Activated naive CD8-positive, alpha-beta T cell (primary cell): ENCODE measurements around the gene NLRC5.

Experiments
- H3K27ac Mint-ChIP-seq: one replicate; pipeline ENCODE4 v1.8.0; 2021; ENCODE audit warnings: mixed read lengths
- H3K27me3 Mint-ChIP-seq: one replicate; pipeline ENCODE4 v1.8.0; 2021; ENCODE audit warnings: mixed read lengths
- H3K36me3 Mint-ChIP-seq: one replicate; pipeline ENCODE4 v1.8.0; 2021; ENCODE audit warnings: mixed read lengths
- H3K4me1 Mint-ChIP-seq: one replicate; pipeline ENCODE4 v1.8.0; 2021; ENCODE audit warnings: low read depth, mixed read lengths
- H3K4me3 Mint-ChIP-seq: one replicate; pipeline ENCODE4 v1.8.0; 2021; ENCODE audit warnings: mild to moderate bottlenecking, mixed read lengths
- H3K9me3 Mint-ChIP-seq: one replicate; pipeline ENCODE4 v1.8.0; 2021; ENCODE audit warnings: low read depth, mixed read lengths

Gene NLRC5

DNA sequence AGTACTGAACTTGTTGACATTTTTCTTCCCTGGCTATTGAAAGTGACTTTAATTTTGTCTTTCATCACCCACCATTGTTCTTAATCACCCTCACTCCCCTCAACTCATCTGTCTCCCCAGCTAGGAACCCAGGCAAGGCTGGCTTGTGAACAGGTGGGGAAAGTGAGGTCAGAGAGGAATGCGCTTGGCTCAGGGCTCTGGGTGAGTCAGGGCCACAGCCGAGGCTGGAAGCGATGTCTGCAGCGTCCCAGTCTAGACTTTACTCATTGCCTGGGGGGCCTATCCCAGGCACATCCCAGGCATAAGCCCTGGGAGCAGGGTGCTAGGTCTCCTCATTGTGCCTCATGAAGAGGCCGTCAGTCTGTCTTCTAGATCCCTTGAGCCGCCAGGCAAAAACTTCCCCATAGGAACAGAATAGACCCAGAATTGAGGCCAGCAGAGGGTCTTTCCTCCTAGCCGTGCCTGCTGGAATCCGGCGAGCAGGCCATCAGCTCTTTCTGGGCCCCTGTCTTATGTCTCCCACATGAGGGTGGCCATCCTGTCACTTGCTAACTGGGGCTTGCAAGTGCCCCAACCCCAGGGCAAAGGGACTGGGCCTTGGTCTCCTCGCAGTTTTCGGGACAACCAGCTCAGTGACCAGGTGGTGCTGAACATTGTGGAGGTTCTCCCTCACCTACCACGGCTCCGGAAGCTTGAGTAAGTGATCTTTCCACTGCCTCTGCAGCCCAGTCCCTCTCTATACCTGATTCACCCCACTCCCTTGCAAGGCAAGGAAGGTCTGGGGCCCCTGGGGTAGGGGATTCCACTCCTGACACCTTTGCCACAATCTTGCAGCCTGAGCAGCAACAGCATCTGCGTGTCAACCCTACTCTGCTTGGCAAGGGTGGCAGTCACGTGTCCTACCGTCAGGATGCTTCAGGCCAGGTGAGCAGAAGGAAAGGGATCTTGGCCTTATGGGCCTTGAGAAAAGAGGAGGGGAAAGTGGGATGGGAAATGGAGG lies 40.1 kb downstream of the NLRC5 start:
- Mint-ChIP-seq H3K9me3 (no peaks in the 10 kb centered on the region), H3K36me3 (peaks cover 31% of the 10 kb centered on the region), H3K27me3 (no peaks in the 10 kb centered on the region), H3K4me1 (peaks cover 88% of the 10 kb centered on the region), H3K4me3 (peak overlapping the region; percentile 46), H3K27ac (peak overlapping the region; percentile 68)

DNA sequence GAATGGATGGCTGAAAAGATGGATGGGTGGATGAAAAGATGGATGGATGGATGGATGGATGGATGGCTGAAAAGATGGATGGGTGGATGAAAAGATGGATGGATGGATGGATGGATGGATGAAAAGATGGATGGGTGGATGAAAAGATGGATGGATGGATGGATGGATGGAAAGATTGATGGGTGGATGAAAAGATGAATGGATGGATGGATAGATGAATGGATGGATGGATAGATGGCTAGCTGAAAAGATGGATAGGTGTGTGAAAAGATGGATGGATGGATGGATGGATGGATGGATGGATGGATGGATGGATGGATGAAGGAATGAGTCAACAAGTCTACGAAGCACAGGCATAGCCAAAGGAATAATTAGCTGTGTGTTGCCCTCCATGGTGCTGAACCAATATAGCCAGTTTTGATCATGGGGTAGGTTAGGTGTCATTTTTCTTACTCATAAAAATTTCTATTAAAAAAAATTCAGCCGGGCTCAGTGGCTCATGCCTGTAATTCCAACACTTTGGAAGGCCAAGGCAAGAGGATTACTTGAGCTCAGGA lies 41.1 kb downstream of the NLRC5 start:
- no peaks in the 10 kb centered on the region for H3K9me3 Mint-ChIP-seq
- peak overlapping the region; percentile 78 for H3K27ac Mint-ChIP-seq
- H3K4me1 Mint-ChIP-seq = peaks cover 85% of the 10 kb centered on the region
- H3K4me3 Mint-ChIP-seq = no peak overlapping the region
- H3K27me3 Mint-ChIP-seq = no peaks in the 10 kb centered on the region
- H3K36me3 Mint-ChIP-seq = peaks cover 34% of the 10 kb centered on the region

DNA sequence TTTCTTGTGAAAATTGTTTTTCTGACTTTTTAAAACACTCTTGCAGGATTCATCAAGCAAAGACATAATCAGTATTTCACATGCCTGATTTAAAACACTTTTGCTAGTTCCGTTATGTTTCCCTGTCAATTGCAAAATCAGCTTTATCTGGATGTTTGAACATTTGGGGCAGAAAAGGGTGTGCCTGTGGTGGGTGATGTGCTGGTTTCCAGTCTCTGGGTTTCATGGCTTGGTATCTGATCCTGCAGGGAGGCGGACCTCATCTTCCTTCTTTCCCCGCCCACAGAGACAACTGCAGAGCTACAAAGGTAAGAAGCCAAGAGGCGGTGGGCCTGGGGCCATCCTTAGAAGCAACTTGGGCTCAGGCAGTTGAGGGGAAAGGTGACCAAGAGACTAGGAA lies 41.8 kb downstream of the NLRC5 start:
- H3K36me3 Mint-ChIP-seq = peaks cover 39% of the 10 kb centered on the region
- H3K27ac Mint-ChIP-seq = peak overlapping the region; percentile 88
- H3K4me1 Mint-ChIP-seq = peaks cover 85% of the 10 kb centered on the region
- H3K27me3 Mint-ChIP-seq = no peaks in the 10 kb centered on the region
- H3K9me3 Mint-ChIP-seq = no peaks in the 10 kb centered on the region
- H3K4me3 Mint-ChIP-seq = peak overlapping the region; percentile 5

DNA sequence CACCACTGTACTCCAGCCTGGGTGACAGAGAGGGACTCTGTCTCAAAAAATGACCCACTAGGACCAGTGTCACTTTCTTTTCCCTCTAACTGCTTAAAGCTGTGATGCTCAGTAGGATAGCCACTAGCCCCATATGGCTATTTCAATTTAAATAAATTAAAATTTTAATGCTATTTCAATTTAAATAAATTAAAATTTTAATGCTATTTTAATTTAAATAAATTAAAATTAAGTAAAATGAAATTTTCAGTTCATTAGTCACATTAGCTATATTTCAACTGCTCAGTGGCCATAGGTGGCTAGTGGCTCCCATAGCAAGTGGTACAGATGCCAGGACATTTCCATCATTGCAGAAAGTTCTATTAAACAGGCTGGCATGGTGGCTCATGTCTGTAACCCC lies 43.0 kb downstream of the NLRC5 start:
- H3K36me3 Mint-ChIP-seq = peaks cover 37% of the 10 kb centered on the region
- no peak overlapping the region for H3K4me3 Mint-ChIP-seq
- no peaks in the 10 kb centered on the region for H3K9me3 Mint-ChIP-seq
- H3K27me3 Mint-ChIP-seq = no peaks in the 10 kb centered on the region
- peaks cover 85% of the 10 kb centered on the region for H3K4me1 Mint-ChIP-seq
- peak overlapping the region; percentile 90 for H3K27ac Mint-ChIP-seq

DNA sequence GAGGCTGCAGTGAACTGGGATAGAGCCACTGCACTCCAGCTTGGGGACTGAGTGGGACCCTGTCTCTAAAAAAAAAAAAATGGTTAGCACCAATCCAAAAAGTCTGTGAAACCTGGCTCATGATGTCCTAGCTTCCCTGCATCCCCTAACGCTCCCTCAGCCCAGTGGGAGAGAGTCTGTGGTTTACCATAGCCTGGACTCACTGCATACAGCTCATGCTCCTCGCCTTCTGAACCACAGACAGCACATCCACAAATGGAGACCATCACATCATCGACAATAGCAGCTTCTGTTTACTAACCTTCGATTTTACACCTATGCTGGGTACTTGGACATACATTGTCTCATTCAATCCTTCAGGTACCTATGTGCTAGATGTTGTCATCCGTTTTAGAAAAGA lies 43.6 kb downstream of the NLRC5 start:
- H3K27me3 Mint-ChIP-seq = no peaks in the 10 kb centered on the region
- H3K4me1 Mint-ChIP-seq = peaks cover 85% of the 10 kb centered on the region
- H3K27ac Mint-ChIP-seq = peak overlapping the region; percentile 90
- no peak overlapping the region for H3K4me3 Mint-ChIP-seq
- no peaks in the 10 kb centered on the region for H3K9me3 Mint-ChIP-seq
- peaks cover 34% of the 10 kb centered on the region for H3K36me3 Mint-ChIP-seq

DNA sequence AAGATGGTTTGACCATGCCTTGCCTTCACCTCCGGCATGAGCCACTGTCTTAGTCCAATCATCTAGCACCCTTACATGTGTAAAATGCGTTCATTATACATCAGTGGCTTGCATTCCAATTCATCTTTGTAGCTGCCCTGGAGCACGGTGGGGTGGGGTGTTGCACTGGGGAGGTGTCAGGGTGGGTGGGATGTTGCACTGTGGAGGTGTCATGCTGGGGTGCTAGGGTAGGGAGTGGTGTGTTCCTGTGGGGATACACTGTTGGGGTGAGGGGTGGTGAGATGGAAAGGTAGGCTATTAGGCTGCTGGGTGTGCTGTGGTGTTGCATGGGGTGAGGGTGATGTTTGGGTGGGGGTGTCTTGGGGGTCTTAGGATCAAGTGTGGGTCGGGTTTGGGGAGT lies 47.0 kb downstream of the NLRC5 start:
- Mint-ChIP-seq H3K27ac (peak overlapping the region; percentile 99), H3K4me3 (no peak overlapping the region)

DNA sequence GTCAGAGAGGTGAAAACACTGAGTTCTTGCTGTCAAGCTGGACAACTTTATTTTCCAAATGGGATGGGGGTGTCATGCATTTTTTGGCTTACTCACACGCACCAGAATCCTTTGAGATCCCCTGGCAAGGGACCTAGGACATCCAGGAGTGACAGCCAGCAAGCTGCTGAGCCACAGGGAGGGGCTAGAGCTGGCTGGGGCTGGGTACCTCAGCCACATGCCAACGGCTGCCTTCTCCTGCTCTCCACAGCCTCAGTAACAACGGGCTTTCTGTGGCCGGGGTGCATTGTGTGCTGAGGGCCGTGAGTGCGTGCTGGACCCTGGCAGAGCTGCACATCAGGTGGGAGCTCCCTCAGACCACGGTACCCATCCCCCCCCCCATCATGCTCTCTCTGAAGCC lies 47.6 kb downstream of the NLRC5 start:
- peaks cover 37% of the 10 kb centered on the region for H3K36me3 Mint-ChIP-seq
- no peaks in the 10 kb centered on the region for H3K9me3 Mint-ChIP-seq
- no peaks in the 10 kb centered on the region for H3K27me3 Mint-ChIP-seq
- peak overlapping the region; percentile 99 for H3K27ac Mint-ChIP-seq
- H3K4me3 Mint-ChIP-seq = peak overlapping the region; percentile 43
- peaks cover 91% of the 10 kb centered on the region for H3K4me1 Mint-ChIP-seq

More for the DNA sequence above, 47.0 kb downstream of the NLRC5 start:
- Mint-ChIP-seq H3K9me3 (no peaks in the 10 kb centered on the region), H3K36me3 (peaks cover 39% of the 10 kb centered on the region), H3K27me3 (no peaks in the 10 kb centered on the region), H3K4me1 (peaks cover 91% of the 10 kb centered on the region)

DNA sequence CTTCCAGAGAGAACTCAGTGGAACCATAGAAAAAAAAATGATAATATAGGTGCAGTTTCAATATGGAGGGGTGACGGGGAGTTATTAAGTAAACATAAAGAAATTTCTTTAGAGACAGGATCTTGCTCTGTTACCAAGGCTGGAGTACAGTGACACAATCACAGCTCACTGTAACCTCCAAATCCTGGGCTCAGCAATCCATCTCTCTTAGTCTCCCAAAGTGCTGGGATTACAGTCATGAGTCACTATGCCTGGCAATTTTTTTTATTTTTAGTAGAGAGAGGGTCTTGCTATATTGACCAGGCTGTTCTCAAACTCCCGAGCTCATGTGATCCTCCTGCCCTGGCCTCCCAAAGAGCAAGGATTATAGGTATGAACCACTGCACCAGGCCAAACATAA lies 48.8 kb downstream of the NLRC5 start:
- Mint-ChIP-seq H3K27me3 (no peaks in the 10 kb centered on the region), H3K4me3 (peak overlapping the region; percentile 61), H3K4me1 (peaks cover 94% of the 10 kb centered on the region), H3K36me3 (peaks cover 33% of the 10 kb centered on the region), H3K9me3 (no peaks in the 10 kb centered on the region), H3K27ac (peak overlapping the region; percentile 99)

DNA sequence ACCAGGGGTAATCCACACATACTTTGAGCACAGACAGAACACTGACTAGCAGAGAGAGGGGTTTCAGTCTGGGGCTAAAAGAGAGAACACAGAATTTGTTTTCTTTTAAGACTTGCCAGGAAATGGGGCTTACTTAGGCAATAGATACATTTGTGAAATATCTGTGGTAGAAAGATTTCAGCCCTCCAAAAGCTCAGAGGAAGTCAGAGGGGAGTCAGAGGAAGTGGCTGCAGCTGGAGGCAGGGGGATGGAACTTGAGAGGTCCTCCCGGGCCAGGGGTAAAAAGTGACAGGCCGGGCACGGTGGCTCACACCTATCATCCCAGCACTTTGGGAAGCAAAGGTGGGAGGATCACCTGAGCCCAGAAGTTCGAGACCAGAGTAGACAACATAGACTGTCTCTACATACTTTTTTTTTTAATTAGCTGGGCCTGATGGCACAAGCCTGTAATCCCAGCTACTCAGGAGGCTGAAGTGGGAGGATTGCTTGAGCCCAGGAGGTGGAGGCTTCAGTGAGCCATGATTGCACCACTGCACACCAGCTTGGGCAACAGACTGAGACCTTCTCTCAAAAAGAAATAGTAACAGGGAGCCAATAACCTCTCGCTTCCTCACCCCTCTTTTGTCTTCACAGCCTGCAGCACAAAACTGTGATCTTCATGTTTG lies 49.9 kb downstream of the NLRC5 start:
- Mint-ChIP-seq H3K27me3 (no peaks in the 10 kb centered on the region), H3K27ac (peak overlapping the region; percentile 99), H3K9me3 (no peaks in the 10 kb centered on the region), H3K4me3 (peak overlapping the region; percentile 72), H3K4me1 (peaks cover 91% of the 10 kb centered on the region), H3K36me3 (peaks cover 30% of the 10 kb centered on the region)

DNA sequence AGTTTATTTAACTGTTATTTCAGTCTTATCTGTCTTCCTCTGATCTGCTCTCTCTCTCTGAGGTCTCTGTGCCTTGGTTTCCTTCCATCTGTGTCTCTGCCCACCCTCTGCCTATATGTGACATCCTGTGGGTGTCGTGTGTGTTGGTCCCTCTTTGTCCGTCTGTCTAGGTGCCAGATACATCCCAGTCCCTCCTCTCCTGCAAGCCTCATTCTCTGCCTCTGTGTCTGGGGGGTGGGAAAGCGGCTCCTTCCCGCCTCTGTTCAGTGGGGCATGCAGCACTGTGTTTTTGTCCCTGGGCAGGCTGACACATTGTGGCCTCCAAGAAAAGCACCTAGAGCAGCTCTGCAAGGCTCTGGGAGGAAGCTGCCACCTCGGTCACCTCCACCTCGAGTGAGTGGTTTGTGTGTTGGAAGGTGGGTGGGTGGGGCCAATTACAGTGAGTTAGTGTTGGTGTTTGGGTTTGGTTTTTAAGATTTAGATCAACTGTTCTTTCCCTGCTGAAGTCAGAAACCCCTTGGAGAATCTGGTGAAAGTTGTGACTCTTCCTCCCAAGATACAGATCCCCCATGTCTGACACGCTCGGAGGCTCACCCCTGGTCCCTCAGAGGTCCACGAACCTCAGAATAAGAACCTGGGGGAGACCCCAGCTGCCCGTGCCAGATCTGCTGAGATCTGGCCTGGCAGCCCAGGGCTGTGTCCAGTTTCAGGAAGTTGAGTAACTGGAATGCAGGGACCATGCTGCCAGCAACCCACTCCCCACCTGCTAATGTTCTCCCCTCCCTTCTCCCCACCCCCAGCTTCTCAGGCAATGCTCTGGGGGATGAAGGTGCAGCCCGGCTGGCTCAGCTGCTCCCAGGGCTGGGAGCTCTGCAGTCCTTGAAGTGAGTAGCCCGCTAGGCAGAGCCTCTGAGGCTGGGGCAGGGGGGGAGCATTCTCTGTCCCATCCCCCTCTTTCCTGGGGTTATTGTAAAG lies 52.1 kb downstream of the NLRC5 start:
- peaks cover 86% of the 10 kb centered on the region for H3K4me1 Mint-ChIP-seq
- peaks cover 19% of the 10 kb centered on the region for H3K36me3 Mint-ChIP-seq
- H3K27me3 Mint-ChIP-seq = no peaks in the 10 kb centered on the region
- H3K4me3 Mint-ChIP-seq = peak overlapping the region; percentile 77
- peak overlapping the region; percentile 99 for H3K27ac Mint-ChIP-seq
- no peaks in the 10 kb centered on the region for H3K9me3 Mint-ChIP-seq

DNA sequence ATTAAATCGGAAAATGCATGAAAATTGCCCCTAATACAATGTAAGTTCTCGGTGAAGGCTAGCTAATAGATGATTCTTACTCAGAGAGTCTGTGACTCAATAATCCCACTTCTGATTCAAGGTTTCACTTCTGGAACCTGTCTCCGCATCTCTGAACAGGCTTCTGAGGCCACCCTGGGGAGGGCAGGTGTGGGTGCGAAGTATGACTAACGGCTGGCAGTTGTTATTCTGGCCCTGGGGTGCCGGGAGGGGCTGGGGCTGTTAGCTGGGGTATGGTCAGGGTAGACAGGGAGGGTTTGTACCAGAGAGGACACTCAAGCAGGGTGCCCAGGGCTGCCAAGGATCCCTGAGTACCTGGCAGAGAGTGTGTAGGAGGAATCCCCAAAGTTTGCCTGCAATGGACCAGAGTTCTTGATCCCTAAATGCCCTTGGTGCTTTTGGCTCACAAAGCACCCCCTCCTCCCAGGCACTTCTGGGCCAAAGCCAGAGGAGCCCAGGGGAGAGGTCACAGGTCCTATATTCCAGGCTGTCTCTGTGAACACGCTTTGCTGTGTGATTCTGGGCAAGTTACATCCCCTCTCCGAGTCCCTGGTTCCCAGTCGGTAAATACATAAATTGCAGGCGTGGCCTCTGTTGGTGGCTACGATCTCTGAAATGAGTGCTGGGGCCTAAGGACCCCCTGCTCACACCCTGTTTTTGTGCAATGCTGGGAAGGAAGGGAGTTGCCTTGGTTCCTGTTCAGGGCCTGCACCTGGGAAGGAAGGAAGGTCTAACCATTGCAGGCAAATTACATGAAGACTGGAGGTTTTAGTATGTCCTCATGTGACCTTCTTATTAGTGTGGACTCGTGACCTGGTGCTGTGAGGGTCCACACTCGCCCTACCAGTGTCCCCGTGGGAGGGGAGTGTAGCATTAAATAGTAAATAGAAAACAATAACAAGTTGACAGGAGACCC lies 53.1 kb downstream of the NLRC5 start:
- peak overlapping the region; percentile 99 for H3K27ac Mint-ChIP-seq
- H3K9me3 Mint-ChIP-seq = no peaks in the 10 kb centered on the region
- peak overlapping the region; percentile 77 for H3K4me3 Mint-ChIP-seq
- H3K4me1 Mint-ChIP-seq = peaks cover 78% of the 10 kb centered on the region
- H3K36me3 Mint-ChIP-seq = peaks cover 17% of the 10 kb centered on the region
- no peaks in the 10 kb centered on the region for H3K27me3 Mint-ChIP-seq

DNA sequence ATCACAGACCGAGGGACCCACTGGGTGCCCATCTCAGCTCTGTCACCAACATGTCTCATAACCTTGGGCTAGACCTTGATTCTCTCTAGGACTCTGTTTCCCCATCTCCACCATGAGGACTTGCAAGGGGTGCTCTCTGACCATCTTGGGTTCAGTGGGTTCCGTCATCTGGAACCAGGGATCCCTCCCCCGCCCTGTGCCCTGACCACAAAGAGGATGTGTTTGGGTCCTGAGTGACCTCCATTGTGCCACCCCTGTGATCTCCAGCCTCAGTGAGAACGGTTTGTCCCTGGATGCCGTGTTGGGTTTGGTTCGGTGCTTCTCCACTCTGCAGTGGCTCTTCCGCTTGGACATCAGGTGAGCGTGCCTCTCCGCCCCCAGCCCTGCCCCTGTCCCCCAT lies 53.9 kb downstream of the NLRC5 start:
- Mint-ChIP-seq H3K36me3 (peaks cover 18% of the 10 kb centered on the region), H3K9me3 (no peaks in the 10 kb centered on the region), H3K27ac (peak overlapping the region; percentile 99), H3K4me1 (peaks cover 73% of the 10 kb centered on the region), H3K4me3 (peak overlapping the region; percentile 77), H3K27me3 (no peaks in the 10 kb centered on the region)

DNA sequence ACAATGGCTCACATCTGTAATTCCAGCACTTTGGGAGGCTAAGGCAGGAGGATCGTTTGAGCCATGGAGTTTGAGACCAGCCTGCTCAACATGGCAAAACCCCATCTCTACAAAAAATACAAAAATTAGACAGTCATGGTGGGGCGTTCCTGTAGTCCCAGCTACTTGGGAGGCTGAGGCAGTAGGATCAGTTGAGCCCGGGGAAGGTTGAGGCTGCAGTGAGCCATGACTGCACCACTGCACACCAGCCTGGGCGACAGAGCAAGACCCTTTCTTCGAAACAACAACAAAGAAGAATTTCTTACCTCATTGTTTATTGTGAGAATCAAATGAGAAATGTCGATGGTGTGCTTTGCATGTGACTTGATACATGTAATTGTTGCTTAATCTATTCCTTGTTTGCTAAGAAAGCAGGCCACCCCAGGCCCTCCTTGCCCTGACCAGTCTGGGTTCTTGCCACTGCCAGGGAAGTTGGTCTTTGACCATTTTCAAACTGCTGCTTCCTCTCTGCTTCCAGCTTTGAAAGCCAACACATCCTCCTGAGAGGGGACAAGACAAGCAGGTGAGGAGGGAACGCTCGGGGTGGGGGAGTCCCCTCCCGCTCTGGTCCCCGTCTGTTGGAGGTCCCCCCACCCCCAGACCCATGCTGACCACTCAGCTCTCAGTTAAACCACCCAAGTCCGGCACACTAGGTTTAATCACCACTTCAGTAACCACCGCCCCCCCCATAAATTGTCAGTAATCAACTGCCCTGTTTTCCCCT lies 55.8 kb downstream of the NLRC5 start:
- peaks cover 11% of the 10 kb centered on the region for H3K36me3 Mint-ChIP-seq
- peak overlapping the region; percentile 49 for H3K4me3 Mint-ChIP-seq
- H3K27me3 Mint-ChIP-seq = no peaks in the 10 kb centered on the region
- H3K27ac Mint-ChIP-seq = peak overlapping the region; percentile 95
- H3K4me1 Mint-ChIP-seq = peaks cover 61% of the 10 kb centered on the region
- no peaks in the 10 kb centered on the region for H3K9me3 Mint-ChIP-seq
